HepG2 (cell line): ENCODE data around the gene VDAC1. TPM values are rescaled to one million over a fixed set of nuclear protein-coding genes. Genes with fewer than 3 reads are reported as not detected.

Experiments
- ASH2L ChIP-seq: fragments of 300-600, 200-600 bp; sonication (generic); IDR thresholded peaks from 2 replicates; pipeline ENCODE4 v1.7.0; 2017; ENCODE audit warnings: low read depth, mild to moderate bottlenecking, moderate library complexity, mixed read lengths, low read length; ENCODE audit not compliant: insufficient read length
- ATF1 ChIP-seq: IDR thresholded peaks from 2 replicates; pipeline ENCODE4 v1.6.1; 2016; ENCODE audit warnings: mild to moderate bottlenecking, control low read depth
- ATF7 ChIP-seq, 2 experiments: fragments of 450-650 bp in 1 of 2; sonication (generic) in 1 of 2; formaldehyde crosslinking in 1 of 2; IDR thresholded peaks; 2 replicates each; pipeline versions ENCODE4 v1.4.0 to v1.6.1; 2016 to 2020; ENCODE audit warnings: antibody characterized with exemption in 1 of 2, mild to moderate bottlenecking in 1 of 2, missing genetic modification reagents in 1 of 2
- CENPT ChIP-seq: sonication (generic); formaldehyde crosslinking; IDR thresholded peaks from 2 replicates; pipeline ENCODE4 v1.8.0; 2022; ENCODE audit warnings: low read depth, mild to moderate bottlenecking, moderate library complexity, missing genetic modification reagents
- ERF ChIP-seq: IDR thresholded peaks from 2 replicates; pipeline ENCODE4 v1.6.1; 2018; ENCODE audit warnings: missing biosample characterization, missing genetic modification reagents
- FOXA1 ChIP-seq, 2 experiments: fragments of 450-650 bp in 1 of 2; sonication (generic) in 1 of 2; formaldehyde crosslinking in 1 of 2; IDR thresholded peaks; 2 replicates each; pipeline versions ENCODE4 v1.4.0 to v1.6.1; 2016 to 2020; ENCODE audit warnings: missing genetic modification reagents in 1 of 2
- HHEX ChIP-seq: IDR thresholded peaks from 2 replicates; pipeline ENCODE4 v1.6.1; 2016; ENCODE audit warnings: control low read depth
- MTA1 ChIP-seq: sonication (generic); formaldehyde crosslinking; IDR thresholded peaks from 2 replicates; pipeline ENCODE4 v1.4.0; 2020; ENCODE audit warnings: missing genetic modification reagents, mild to moderate bottlenecking, borderline replicate concordance
- REPIN1 ChIP-seq: sonication (generic); formaldehyde crosslinking; IDR thresholded peaks from 2 replicates; pipeline ENCODE4 v1.8.0; 2022; ENCODE audit warnings: missing genetic modification reagents, low read depth, mild to moderate bottlenecking, borderline replicate concordance
- SP4 ChIP-seq: sonication (generic); formaldehyde crosslinking; IDR thresholded peaks from 2 replicates; pipeline ENCODE4 v1.8.1; 2023; ENCODE audit warnings: mild to moderate bottlenecking, missing genetic modification reagents
- TCF7 ChIP-seq: sonication (generic); IDR thresholded peaks from 2 replicates; pipeline ENCODE4 v1.6.1; 2016; ENCODE audit warnings: antibody characterized with exemption, low read depth
- YY1 ChIP-seq: IDR thresholded peaks from 2 replicates; pipeline ENCODE4 v1.6.1; 2011; ENCODE audit warnings: low read length, low read depth, moderate library complexity, mild to moderate bottlenecking; ENCODE audit not compliant: insufficient read depth, insufficient replicate concordance
- ZMYM2 ChIP-seq: sonication (generic); formaldehyde crosslinking; IDR thresholded peaks from 2 replicates; pipeline ENCODE4 v1.8.0; 2022; ENCODE audit warnings: mild to moderate bottlenecking, missing genetic modification reagents
- ZMYM4 ChIP-seq: sonication (generic); formaldehyde crosslinking; IDR thresholded peaks from 2 replicates; pipeline ENCODE4 v1.8.1; 2023; ENCODE audit warnings: mild to moderate bottlenecking, missing genetic modification reagents
- ZNF205 ChIP-seq: IDR thresholded peaks from 2 replicates; pipeline ENCODE4 v1.6.1; 2018; ENCODE audit warnings: missing biosample characterization, missing genetic modification reagents
- ZNF570 ChIP-seq: sonication (generic); formaldehyde crosslinking; IDR thresholded peaks from 2 replicates; pipeline ENCODE4 v1.4.0; 2020; ENCODE audit warnings: mild to moderate bottlenecking, missing genetic modification reagents, borderline replicate concordance
- ZNF792 ChIP-seq: IDR thresholded peaks from 2 replicates; pipeline ENCODE4 v1.6.1; 2016
- polyA plus RNA-seq, 8 experiments: library from polyadenylated mRNA; depleted of rRNA in 3 of 8; stranded (reverse) in 7 of 8; unstranded in 1 of 8; fragments of >200 nt; fragmentation: Illumina TruSeq in 4 of 8; extraction: Trizol in 4 of 8; gene quantifications; 2 replicates each; pipeline versions ENCODE4 v1.2.1 to v1.2.3, GENCODE V29; 2011 to 2016; ENCODE audit warnings: low read depth in 4 of 8, missing spikeins in 1 of 8, mixed read lengths in 1 of 8; ENCODE audit not compliant: insufficient read depth in 1 of 8
- total RNA-seq, 5 experiments: library from RNA; depleted of rRNA; stranded (reverse); fragments of >200 nt; fragmentation: Illumina TruSeq; extraction: Trizol; gene quantifications; 2 replicates each; pipeline ENCODE4 v1.2.3, GENCODE V29; 2016; ENCODE audit warnings: low read depth in 1 of 5
- TF ChIP-seq, protein P1 (sequence below), 2 experiments: fragments of 450-650 bp in 1 of 2; sonication (generic) in 1 of 2; formaldehyde crosslinking; IDR thresholded peaks; 2 replicates each; pipeline versions ENCODE4 v1.5.0 to v1.8.0; 2020 to 2022; ENCODE audit warnings: mild to moderate bottlenecking in 1 of 2, missing genetic modification reagents in 1 of 2
- TF ChIP-seq, protein P2 (sequence below): sonication (generic); formaldehyde crosslinking; IDR thresholded peaks from 2 replicates; pipeline ENCODE4 v1.5.0; 2020; ENCODE audit warnings: missing genetic modification reagents
- TF ChIP-seq, protein P3 (sequence below): sonication (generic); formaldehyde crosslinking; IDR thresholded peaks from 2 replicates; pipeline ENCODE4 v1.5.0; 2020; ENCODE audit warnings: mild to moderate bottlenecking, missing genetic modification reagents, borderline replicate concordance

Gene VDAC1
- total and polyA plus RNA-seq, 2 of the 13 experiments (the other 11 are each of a cell fraction or from before 2014, with no cell fraction given), result 112 to 380 TPM

DNA sequence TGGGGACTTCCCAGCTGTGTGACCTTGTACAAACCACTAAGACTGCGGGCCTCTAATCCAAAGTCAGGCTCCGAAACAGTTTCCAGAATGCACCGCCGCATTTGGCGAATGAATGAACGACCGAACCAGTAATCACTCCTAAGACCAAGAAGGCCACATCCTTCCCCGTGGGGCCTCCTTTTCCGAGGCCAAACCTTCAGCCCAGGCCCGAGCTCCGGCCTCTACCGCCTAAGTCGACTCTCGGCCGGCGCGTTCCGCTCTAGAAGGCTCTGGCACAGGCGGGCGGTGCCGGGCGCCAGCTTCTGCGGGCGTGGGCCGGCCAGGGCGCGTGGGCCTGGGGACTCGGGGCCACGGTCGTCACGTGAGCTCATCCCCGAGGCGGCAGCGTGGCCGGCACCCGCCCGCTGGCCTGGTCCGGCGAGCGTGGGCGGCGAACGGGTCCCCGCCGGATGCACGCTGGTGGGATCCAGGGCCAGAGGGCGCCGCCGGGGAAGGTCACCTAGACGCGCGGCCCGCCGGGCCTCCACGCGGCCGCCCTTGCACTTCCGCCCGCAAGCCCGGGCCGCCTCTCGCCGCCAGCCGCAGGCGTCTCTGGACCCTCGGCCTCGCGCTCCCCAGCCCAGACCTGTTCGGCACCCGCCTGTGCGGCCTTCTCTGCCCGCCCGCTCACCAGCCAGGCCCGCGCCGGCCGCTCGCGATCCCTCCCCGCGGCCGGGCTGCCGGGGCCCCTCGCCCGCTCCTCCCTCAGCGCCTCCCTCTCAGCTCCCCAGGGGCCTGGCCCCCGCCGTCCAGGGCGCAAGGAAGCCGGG, 754 bp downstream of the VDAC1 start (continued):
- TF ChIP-seq, protein P1, sequence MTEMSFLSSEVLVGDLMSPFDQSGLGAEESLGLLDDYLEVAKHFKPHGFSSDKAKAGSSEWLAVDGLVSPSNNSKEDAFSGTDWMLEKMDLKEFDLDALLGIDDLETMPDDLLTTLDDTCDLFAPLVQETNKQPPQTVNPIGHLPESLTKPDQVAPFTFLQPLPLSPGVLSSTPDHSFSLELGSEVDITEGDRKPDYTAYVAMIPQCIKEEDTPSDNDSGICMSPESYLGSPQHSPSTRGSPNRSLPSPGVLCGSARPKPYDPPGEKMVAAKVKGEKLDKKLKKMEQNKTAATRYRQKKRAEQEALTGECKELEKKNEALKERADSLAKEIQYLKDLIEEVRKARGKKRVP (CRISPR knock-in tag; IDR thresholded peaks at IDR 0.05), result no peak
- TF ChIP-seq TCF7 (no peak), ZNF205 (CRISPR knock-in tag) (no peak), ZNF792 (CRISPR knock-in tag) (no peak), ZMYM4 (CRISPR knock-in tag) (no peak), ATF1 (no peak), ASH2L (peak; percentile 59), CENPT (CRISPR knock-in tag) (no peak), ZNF570 (no peak), MTA1 (0 out of 2 replicates have a peak, but pooled peaks have one; percentile 16), ATF7 (IDR thresholded peaks at IDR 0.05) (no peak), ATF7 (CRISPR knock-in tag; IDR thresholded peaks at IDR 0.05) (no peak), REPIN1 (CRISPR knock-in tag) (no peak), ZMYM2 (CRISPR knock-in tag) (no peak), YY1 (peak; percentile 17), SP4 (CRISPR knock-in tag) (no peak), ERF (CRISPR knock-in tag) (no peak), FOXA1 (IDR thresholded peaks at IDR 0.05) (no peak), FOXA1 (CRISPR knock-in tag; IDR thresholded peaks at IDR 0.05) (no peak), HHEX (CRISPR knock-in tag) (no peak)
- TF ChIP-seq, protein P2, sequence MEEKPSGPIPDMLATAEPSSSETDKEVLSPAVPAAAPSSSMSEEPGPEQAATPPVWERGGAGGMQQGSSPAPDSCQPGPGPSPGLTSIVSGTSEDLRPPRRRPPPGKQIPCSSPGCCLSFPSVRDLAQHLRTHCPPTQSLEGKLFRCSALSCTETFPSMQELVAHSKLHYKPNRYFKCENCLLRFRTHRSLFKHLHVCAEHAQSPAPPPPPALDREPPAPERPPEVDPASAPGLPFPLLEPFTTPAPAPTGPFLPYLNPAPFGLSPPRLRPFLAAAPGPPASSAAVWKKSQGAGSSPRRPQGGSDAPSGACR, result 0 out of 2 replicates have a peak, but pooled peaks have one; percentile 52
- TF ChIP-seq, protein P3, sequence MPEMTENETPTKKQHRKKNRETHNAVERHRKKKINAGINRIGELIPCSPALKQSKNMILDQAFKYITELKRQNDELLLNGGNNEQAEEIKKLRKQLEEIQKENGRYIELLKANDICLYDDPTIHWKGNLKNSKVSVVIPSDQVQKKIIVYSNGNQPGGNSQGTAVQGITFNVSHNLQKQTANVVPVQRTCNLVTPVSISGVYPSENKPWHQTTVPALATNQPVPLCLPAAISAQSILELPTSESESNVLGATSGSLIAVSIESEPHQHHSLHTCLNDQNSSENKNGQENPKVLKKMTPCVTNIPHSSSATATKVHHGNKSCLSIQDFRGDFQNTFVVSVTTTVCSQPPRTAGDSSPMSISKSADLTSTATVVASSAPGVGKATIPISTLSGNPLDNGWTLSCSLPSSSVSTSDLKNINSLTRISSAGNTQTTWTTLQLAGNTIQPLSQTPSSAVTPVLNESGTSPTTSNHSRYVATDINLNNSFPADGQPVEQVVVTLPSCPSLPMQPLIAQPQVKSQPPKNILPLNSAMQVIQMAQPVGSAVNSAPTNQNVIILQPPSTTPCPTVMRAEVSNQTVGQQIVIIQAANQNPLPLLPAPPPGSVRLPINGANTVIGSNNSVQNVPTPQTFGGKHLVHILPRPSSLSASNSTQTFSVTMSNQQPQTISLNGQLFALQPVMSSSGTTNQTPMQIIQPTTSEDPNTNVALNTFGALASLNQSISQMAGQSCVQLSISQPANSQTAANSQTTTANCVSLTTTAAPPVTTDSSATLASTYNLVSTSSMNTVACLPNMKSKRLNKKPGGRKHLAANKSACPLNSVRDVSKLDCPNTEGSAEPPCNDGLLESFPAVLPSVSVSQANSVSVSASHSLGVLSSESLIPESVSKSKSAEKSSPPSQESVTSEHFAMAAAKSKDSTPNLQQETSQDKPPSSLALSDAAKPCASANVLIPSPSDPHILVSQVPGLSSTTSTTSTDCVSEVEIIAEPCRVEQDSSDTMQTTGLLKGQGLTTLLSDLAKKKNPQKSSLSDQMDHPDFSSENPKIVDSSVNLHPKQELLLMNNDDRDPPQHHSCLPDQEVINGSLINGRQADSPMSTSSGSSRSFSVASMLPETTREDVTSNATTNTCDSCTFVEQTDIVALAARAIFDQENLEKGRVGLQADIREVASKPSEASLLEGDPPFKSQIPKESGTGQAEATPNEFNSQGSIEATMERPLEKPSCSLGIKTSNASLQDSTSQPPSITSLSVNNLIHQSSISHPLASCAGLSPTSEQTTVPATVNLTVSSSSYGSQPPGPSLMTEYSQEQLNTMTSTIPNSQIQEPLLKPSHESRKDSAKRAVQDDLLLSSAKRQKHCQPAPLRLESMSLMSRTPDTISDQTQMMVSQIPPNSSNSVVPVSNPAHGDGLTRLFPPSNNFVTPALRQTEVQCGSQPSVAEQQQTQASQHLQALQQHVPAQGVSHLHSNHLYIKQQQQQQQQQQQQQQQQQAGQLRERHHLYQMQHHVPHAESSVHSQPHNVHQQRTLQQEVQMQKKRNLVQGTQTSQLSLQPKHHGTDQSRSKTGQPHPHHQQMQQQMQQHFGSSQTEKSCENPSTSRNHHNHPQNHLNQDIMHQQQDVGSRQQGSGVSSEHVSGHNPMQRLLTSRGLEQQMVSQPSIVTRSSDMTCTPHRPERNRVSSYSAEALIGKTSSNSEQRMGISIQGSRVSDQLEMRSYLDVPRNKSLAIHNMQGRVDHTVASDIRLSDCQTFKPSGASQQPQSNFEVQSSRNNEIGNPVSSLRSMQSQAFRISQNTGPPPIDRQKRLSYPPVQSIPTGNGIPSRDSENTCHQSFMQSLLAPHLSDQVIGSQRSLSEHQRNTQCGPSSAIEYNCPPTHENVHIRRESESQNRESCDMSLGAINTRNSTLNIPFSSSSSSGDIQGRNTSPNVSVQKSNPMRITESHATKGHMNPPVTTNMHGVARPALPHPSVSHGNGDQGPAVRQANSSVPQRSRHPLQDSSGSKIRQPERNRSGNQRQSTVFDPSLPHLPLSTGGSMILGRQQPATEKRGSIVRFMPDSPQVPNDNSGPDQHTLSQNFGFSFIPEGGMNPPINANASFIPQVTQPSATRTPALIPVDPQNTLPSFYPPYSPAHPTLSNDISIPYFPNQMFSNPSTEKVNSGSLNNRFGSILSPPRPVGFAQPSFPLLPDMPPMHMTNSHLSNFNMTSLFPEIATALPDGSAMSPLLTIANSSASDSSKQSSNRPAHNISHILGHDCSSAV (CRISPR knock-in tag), result no peak
